Gastrocnemius medialis (tissue), 4 donors: ENCODE measurements around the gene WDR31. TPM values are rescaled to one million over a fixed set of nuclear protein-coding genes. Genes with fewer than 3 reads are reported as not detected.
"Not testable (repeated sequence)": the region's sequence is repeated elsewhere in the genome, so short reads cannot be mapped to it uniquely, and the experiment has no call there.

Experiments used
- ATAC-seq, 2 donors: fragments of 150-250 bp; one replicate each; pipeline ENCODE4 v1.9.1; 2016
- DNase-seq, 2 donors: peaks; one replicate each; pipeline ENCODE4 v3.0.0-alpha.2; 2019
- H3K27ac ChIP-seq, 4 donors: fragments of 200-600 bp; sonication (generic); 1 replicate in 1 of 4; 2 replicates in 3 of 4; pipeline ENCODE4 v1.5.1; 2016 to 2018; ENCODE audit warnings: mild to moderate bottlenecking in 2 of 4, moderate library complexity in 1 of 4
- H3K27me3 ChIP-seq, 3 donors: fragments of 200-600 bp; sonication (generic) in 2 of 3; 1 replicate in 1 of 3; 2 replicates in 2 of 3; pipeline versions ENCODE4 v1.5.1 to v1.6.0; 2016 to 2019; ENCODE audit warnings: mild to moderate bottlenecking in 1 of 3, moderate library complexity in 1 of 3
- H3K36me3 ChIP-seq, 2 donors: fragments of 200-600 bp; sonication (generic) in 1 of 2; one replicate each; pipeline ENCODE4 v1.5.1; 2017 to 2018
- H3K4me1 ChIP-seq, 2 donors: fragments of 200-600 bp; sonication (generic) in 1 of 2; one replicate each; pipeline ENCODE4 v1.5.1; 2016 to 2017; ENCODE audit warnings: mild to moderate bottlenecking in 2 of 2
- H3K4me3 ChIP-seq, 4 donors: fragments of 200-600 bp; sonication (generic) in 3 of 4; 1 replicate in 1 of 4; 2 replicates in 3 of 4; pipeline ENCODE4 v1.5.1; 2016 to 2019; ENCODE audit warnings: mild to moderate bottlenecking in 2 of 4
- H3K9me3 ChIP-seq, 3 donors: fragments of 200-600 bp; sonication (generic) in 2 of 3; 1 replicate in 1 of 3; 2 replicates in 2 of 3; pipeline ENCODE4 v1.5.1; 2016 to 2019
- CTCF ChIP-seq, 5 experiments: fragments of 450-650 bp in 3 of 5; fragments of 200-600 bp in 2 of 5; sonication (generic) in 2 of 5; IDR thresholded peaks in 4 of 5; conservative IDR thresholded peaks in 1 of 5; 1 replicate in 4 of 5; 2 replicates in 1 of 5; pipeline ENCODE4 v1.5.1; 2016 to 2019; ENCODE audit warnings: antibody characterized with exemption in 5 of 5, mild to moderate bottlenecking in 3 of 5, moderate library complexity in 3 of 5
- POLR2A ChIP-seq, 2 donors: fragments of 450-650 bp; IDR thresholded peaks; one replicate each; pipeline ENCODE4 v1.6.1; 2017; ENCODE audit warnings: antibody characterized with exemption in 2 of 2, mild to moderate bottlenecking in 2 of 2, moderate library complexity in 2 of 2
- in situ Hi-C, 4 donors: fragments of 200-750 bp; cut with MboI; loops; one replicate each; pipeline versions ENCODE4 v1.15.0 to v1.8.0; 2017; ENCODE audit warnings: low sequenced_read_pairs in 4 of 4
- intact Hi-C: fragments of 100-400 bp; cut with DNase I; formaldehyde crosslinking; loops from one replicate; pipeline ENCODE4 v1.15.1; 2023; ENCODE audit warnings: low total_unique reads
- total RNA-seq, 4 donors: library from RNA; depleted of rRNA; stranded (reverse); fragments of >200 nt; gene quantifications; one replicate each; pipeline versions ENCODE4 v1.1.0 to v1.2.3, GENCODE V29; 2016

Gene WDR31
- total RNA-seq, 4 donors from 2014 or later: 0.29 to 1.1 (median 0.36) TPM; not detected in 1

- in situ Hi-C loops: no loop called here
- ATAC-seq (no peak), DNase-seq (no peak)
- intact Hi-C loops: no loop called here
- H3K27ac ChIP-seq: no peak overlapping the region
- peaks cover 0 to 49% of the 10 kb centered on the region in 2 donors for H3K36me3 ChIP-seq
- H3K9me3 ChIP-seq: no peaks in the 10 kb centered on the region
- TF ChIP-seq POLR2A (IDR thresholded peaks at IDR 0.05) (no peak), CTCF (IDR thresholded peaks at IDR 0.05 in 4 of 5, conservative IDR thresholded peaks at IDR 0.05 in 1 of 5) (no peak)
- H3K27me3 ChIP-seq: no peaks in the 10 kb centered on the region
- no peak overlapping the region for H3K4me3 ChIP-seq
- no peaks in the 10 kb centered on the region for H3K4me1 ChIP-seq
These were observed 46.7 kb upstream of the WDR31 start for GRCh38 chr9:113386571-113387393.

GRCh38 chr9:113381909-113382411, 41.9 kb upstream of the WDR31 start:
- Histone ChIP-seq H3K27ac (no peak overlapping the region), H3K27me3 (no peaks in the 10 kb centered on the region)

GRCh38 chr9:113381441-113381840, 41.4 kb upstream of the WDR31 start:
- in situ Hi-C loops, intact Hi-C loops, ATAC-seq, H3K4me1 ChIP-seq, H3K4me3 ChIP-seq, H3K27me3 ChIP-seq, DNase-seq, H3K9me3 ChIP-seq, H3K36me3 ChIP-seq, H3K27ac ChIP-seq: not testable (repeated sequence)

More at GRCh38 chr9:113381909-113382411, 41.9 kb upstream of the WDR31 start:
- DNase-seq: no peak
- no peak overlapping the region for H3K4me3 ChIP-seq
- no peak for ATAC-seq
- peaks cover 0 to under 1% of the 10 kb centered on the region in 2 donors for H3K36me3 ChIP-seq
- in situ Hi-C loops: no loop called here
- H3K9me3 ChIP-seq: no peaks in the 10 kb centered on the region
- TF ChIP-seq CTCF (IDR thresholded peaks at IDR 0.05 in 4 of 5, conservative IDR thresholded peaks at IDR 0.05 in 1 of 5) (no peak), POLR2A (IDR thresholded peaks at IDR 0.05) (no peak)
- no peaks in the 10 kb centered on the region for H3K4me1 ChIP-seq
- intact Hi-C loops: no loop called here

- Histone ChIP-seq H3K4me3 (no peak overlapping the region), H3K4me1 (peaks cover 3 to 6% of the 10 kb centered on the region in 2 donors), H3K27me3 (no peaks in the 10 kb centered on the region), H3K27ac (no peak overlapping the region), H3K9me3 (no peaks in the 10 kb centered on the region), H3K36me3 (no peaks in the 10 kb centered on the region)
- ATAC-seq (no peak), DNase-seq (no peak)
- in situ Hi-C loops: no loop called here
- intact Hi-C loops: no loop called here
- TF ChIP-seq CTCF (IDR thresholded peaks at IDR 0.05 in 4 of 5, conservative IDR thresholded peaks at IDR 0.05 in 1 of 5) (no peak), POLR2A (IDR thresholded peaks at IDR 0.05) (no peak)
These were observed 40.8 kb upstream of the WDR31 start for GRCh38 chr9:113380869-113381378.

- H3K4me3 ChIP-seq, H3K27ac ChIP-seq, H3K36me3 ChIP-seq, H3K9me3 ChIP-seq, ATAC-seq, H3K27me3 ChIP-seq, intact Hi-C loops, in situ Hi-C loops, DNase-seq: not testable (repeated sequence)
- H3K4me1 ChIP-seq: peaks cover 8 to 10% of the 10 kb centered on the region in 2 donors
These were observed 39.7 kb upstream of the WDR31 start for GRCh38 chr9:113379829-113380210.

GRCh38 chr9:113379094-113379828, 39.2 kb upstream of the WDR31 start:
- H3K4me1 ChIP-seq: peaks cover 8 to 10% of the 10 kb centered on the region in 2 donors
- H3K9me3 ChIP-seq, H3K36me3 ChIP-seq, H3K4me3 ChIP-seq, H3K27ac ChIP-seq, H3K27me3 ChIP-seq, DNase-seq, ATAC-seq, in situ Hi-C loops, intact Hi-C loops: not testable (repeated sequence)
